Measurements from ENCODE around the gene COP1. TPM values are rescaled to one million over a fixed set of nuclear protein-coding genes. Genes with fewer than 3 reads are reported as not detected.
"Not testable (repeated sequence)": the region's sequence is repeated elsewhere in the genome, so short reads cannot be mapped to it uniquely, and the experiment has no call there.

Gene COP1
- polyA plus RNA-seq, 3 donors, result 50.9 to 63.1 (median 56.7) TPM

- peak; percentile 1 for DNase-seq
Measured at GRCh38 chr1:176149939-176150807, 56.9 kb downstream of the COP1 start.

GRCh38 chr1:176144526-176144925 is 62.6 kb downstream of the COP1 start:
- DNase-seq, result no peak

- no peak for DNase-seq
Measured at GRCh38 chr1:176142973-176143372, 64.1 kb downstream of the COP1 start.

- DNase-seq, result no peak
Measured at GRCh38 chr1:176141449-176141848, 65.6 kb downstream of the COP1 start.

GRCh38 chr1:176136891-176137290 is 70.2 kb downstream of the COP1 start:
- no peak for DNase-seq

GRCh38 chr1:176134666-176135065 is 72.4 kb downstream of the COP1 start:
- DNase-seq, result no peak

- DNase-seq, result no peak
Measured at GRCh38 chr1:176122282-176122681, 84.8 kb downstream of the COP1 start.

- DNase-seq, result no peak
Measured at GRCh38 chr1:176119549-176119948, 87.5 kb downstream of the COP1 start.

- no peak for DNase-seq
Measured at GRCh38 chr1:176118985-176119384, 88.1 kb downstream of the COP1 start.

- no peak for DNase-seq
Measured at GRCh38 chr1:176111835-176112234, 95.3 kb downstream of the COP1 start.

GRCh38 chr1:176110203-176110602 is 96.9 kb downstream of the COP1 start:
- no peak for DNase-seq

GRCh38 chr1:176102768-176103350 is 104.2 kb downstream of the COP1 start:
- DNase-seq, result no peak

GRCh38 chr1:176101951-176102642 is 105.0 kb downstream of the COP1 start:
- DNase-seq, result peak; percentile 10

GRCh38 chr1:176098560-176098959 is 108.5 kb downstream of the COP1 start:
- DNase-seq, result no peak

GRCh38 chr1:176096015-176096414 is 111.1 kb downstream of the COP1 start:
- DNase-seq, result no peak

- no peak for DNase-seq
Measured at GRCh38 chr1:176090766-176091165, 116.3 kb downstream of the COP1 start.

- DNase-seq, result not testable (repeated sequence)
Measured at GRCh38 chr1:176087746-176088145, 119.3 kb downstream of the COP1 start.

GRCh38 chr1:176073524-176074157 is 133.4 kb downstream of the COP1 start:
- peak; percentile 78 for DNase-seq

- peak; percentile 31 for DNase-seq
Measured at GRCh38 chr1:176068901-176069300, 138.2 kb downstream of the COP1 start.

- DNase-seq, result no peak
Measured at GRCh38 chr1:176068256-176068655, 138.8 kb downstream of the COP1 start.

GRCh38 chr1:176066709-176067108 is 140.4 kb downstream of the COP1 start:
- no peak for DNase-seq

GRCh38 chr1:176058686-176059085 is 148.4 kb downstream of the COP1 start:
- peak; percentile 71 for DNase-seq
